GM19372 (cell line): Measurements from ENCODE around the gene BAIAP2L2.
"Not testable (repeated sequence)": the region's sequence is repeated elsewhere in the genome, so short reads cannot be mapped to it uniquely, and the experiment has no call there.

Experiments used
- ATAC-seq: cut with Tn5 transposase; IDR thresholded peaks from one replicate; pipeline ENCODE4 v1.9.1; 2021; ENCODE audit warnings: mild to moderate bottlenecking, low read depth, moderate library complexity; ENCODE audit not compliant: unreplicated experiment

BAIAP2L2 gene

DNA sequence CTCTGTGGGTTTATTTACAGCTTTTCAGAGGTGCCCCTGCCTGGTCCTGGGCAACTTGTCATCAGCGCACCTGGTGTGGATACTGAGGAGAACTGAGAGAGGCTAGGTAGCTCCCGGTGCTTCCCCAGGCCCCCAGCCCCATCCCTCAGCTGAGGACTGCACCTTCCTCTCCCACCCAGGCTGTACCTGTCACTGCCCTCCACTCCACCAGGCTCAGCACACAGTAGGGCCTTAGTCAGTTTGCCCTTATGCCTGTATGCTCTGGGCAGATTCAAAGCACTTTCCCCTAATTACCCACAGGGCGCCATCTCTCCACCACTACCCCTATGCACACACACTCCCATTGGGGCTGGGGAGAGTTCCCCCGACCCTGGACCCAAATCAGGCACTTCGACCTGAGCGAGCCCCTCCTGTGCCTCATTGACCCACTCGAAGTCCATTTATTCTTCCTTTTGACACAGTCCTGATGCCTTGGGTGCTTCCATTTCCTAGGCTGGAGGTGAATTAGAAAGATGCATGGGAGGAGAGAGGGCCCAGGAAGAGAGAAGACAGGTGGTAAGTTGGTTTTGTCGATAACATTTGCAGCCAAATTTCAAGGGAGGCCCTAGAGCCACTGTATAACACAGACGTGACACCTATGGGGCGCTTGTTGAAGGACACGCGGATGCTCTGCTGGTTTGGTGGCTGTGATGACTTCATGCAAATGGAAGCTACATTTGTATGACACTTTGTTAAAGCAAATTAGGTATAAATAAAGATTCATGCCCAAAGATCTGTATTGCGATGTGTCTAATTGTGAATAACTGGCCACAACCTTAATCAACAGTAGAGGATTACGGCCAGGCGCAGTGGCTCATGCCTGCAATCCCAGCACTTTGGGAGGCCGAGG, 67.1 kb downstream of the BAIAP2L2 start:
- ATAC-seq: no peak

DNA sequence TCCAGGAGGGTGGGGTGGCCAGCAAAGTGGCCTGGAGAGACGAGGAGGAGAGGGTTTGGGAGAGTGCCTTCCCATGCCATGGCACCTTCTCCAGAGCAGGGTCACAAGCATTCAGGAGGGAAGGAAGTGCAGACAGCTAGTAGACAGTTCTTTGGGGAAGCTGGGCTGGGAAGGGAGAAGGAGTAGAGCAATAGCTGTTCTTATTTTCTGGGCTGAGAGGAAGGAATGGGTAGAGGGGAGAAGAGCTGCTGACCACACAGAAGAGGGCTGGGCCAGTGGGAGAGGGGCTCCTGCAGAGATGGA, 68.0 kb downstream of the BAIAP2L2 start:
- no peak for ATAC-seq

- no peak for ATAC-seq
Measured at GRCh38 chr22:38041760-38042487, 68.6 kb downstream of the BAIAP2L2 start.

DNA sequence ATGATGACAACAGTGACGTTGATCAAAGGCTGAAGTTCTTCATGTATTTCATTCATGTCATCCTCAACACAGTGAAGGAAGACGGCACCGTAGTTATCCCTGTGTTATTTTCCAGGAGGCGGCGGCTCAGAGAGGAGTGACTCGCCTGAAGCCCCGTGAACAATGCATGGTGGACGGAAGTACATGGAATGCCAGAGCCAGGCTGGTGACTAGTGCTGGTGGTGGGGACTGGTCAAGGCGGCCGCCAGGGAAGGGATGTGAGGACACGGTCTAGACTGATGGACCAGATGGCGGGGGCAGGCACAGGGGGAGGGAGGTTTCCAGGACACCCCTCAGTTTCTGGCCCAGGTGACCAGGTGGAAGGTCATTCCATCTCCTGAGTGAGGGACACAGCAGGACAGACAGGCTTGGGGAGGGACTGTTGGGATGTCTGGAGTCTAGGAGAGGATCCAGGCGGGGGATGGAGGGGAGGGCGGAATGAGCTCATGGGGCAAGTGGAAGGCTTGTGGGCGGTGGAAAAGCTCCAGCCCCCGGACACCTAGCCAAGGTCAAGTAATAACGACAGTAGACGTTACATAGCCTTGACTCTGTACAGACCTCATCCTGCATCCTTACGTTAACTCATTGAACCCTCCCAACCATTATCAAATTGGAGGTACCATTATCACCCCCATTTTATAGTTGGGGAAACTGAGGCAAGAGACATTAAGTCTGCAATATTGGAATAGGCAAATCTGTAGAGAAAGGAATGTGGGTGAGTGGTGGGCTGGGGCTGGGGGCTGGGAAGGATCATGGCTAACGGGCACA, 69.3 kb downstream of the BAIAP2L2 start:
- no peak for ATAC-seq

GRCh38 chr22:38038890-38039812, 71.3 kb downstream of the BAIAP2L2 start:
- ATAC-seq: no peak

GRCh38 chr22:38038426-38038825, 72.1 kb downstream of the BAIAP2L2 start:
- ATAC-seq: no peak

GRCh38 chr22:38037367-38038150, 72.9 kb downstream of the BAIAP2L2 start:
- not testable (repeated sequence) for ATAC-seq

DNA sequence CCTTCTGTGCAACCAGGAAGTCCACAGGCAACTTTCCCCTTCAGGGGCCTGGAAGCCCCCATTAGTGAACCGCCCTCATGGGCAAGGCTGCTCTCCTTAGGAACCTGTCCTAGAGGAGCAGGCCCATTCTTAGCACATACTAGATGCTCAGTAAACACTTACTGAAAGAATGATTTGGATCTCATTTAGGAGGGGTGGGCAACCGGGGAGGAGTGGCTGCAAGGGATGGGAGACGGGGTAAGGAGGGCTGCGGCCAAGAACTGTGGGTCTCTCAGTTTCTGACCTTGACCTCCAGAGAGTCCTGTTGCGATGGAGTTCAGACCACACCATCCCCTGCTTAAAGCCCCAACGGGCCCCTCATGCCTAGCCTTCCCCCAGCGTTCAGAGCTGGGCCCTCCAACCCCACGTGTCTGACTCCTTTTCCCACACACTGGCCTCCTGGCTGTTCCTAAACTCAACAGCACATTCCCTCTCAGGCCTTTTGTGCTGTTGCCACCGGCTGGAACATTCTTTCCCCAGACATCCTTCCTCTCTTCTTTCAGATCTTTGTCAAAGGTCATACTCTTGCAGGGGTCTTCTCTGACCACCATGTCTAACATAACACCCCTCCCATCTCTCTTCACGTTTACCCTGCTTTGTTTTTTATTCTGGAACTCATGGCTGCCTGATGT, 74.0 kb downstream of the BAIAP2L2 start:
- no peak for ATAC-seq

GRCh38 chr22:38035530-38035885, 75.0 kb downstream of the BAIAP2L2 start:
- ATAC-seq: no peak
